B cell (primary cell): ENCODE data around the gene THSD4. TPM values are rescaled to one million over a fixed set of nuclear protein-coding genes. Genes with fewer than 3 reads are reported as not detected.

Source experiments
- ATAC-seq: fragments of 200-7000 bp; cut with Tn5 transposase; one replicate; pipeline ENCODE4 v1.10.0; 2021; ENCODE audit warnings: low read depth, mild to moderate bottlenecking, moderate number of reproducible peaks, moderate library complexity
- CTCF ChIA-PET: fragments of 350-600 bp; sonication (Branson Sonifier 250); formaldehyde crosslinking; loops from one replicate; lab custom pipeline; 2021; ENCODE audit warnings: antibody characterized with exemption, inconsistent platforms; lab: Charles Lee
- POLR2A ChIA-PET: fragments of 350-600 bp; sonication (Branson Sonifier 250); formaldehyde crosslinking; loops from one replicate; lab custom pipeline; 2021; ENCODE audit warnings: antibody characterized with exemption; lab: Charles Lee
- DNase-seq: peaks from one replicate; pipeline ENCODE4 v3.0.0; 2013
- H2AFZ ChIP-seq: 2 replicates; pipeline ENCODE4 v1.6.1; 2012; ENCODE audit warnings: mild to moderate bottlenecking, low read depth, low read length; ENCODE audit not compliant: insufficient read depth, poor library complexity, severe bottlenecking
- H3K27ac ChIP-seq, 2 donors: 1 replicate in 1 of 2; 2 replicates in 1 of 2; pipeline ENCODE4 v1.5.1; 2012 to 2013; ENCODE audit warnings: low read length in 2 of 2, mild to moderate bottlenecking in 2 of 2, moderate library complexity in 1 of 2
- H3K27me3 ChIP-seq, 4 experiments: fragments of 200-600 bp in 1 of 4; sonication (generic) in 1 of 4; replicated peaks in 1 of 4; 1 replicate in 2 of 4; 2 replicates in 2 of 4; pipeline versions ENCODE4 v1.6.1 to v1.7.0; 2013 to 2016; ENCODE audit warnings: low read length in 3 of 4, mild to moderate bottlenecking in 2 of 4, mixed read lengths in 1 of 4, moderate library complexity in 1 of 4; ENCODE audit not compliant: insufficient read depth in 4 of 4, control insufficient read depth in 3 of 4; ENCODE audit errors: control extremely low read depth in 1 of 4
- H3K36me3 ChIP-seq, 2 experiments: replicated peaks in 1 of 2; 1 replicate in 1 of 2; 2 replicates in 1 of 2; pipeline versions ENCODE4 v1.6.1 to v1.7.1; 2013; ENCODE audit warnings: low read length in 1 of 2; ENCODE audit not compliant: insufficient read depth in 2 of 2, control insufficient read depth in 1 of 2; ENCODE audit errors: control extremely low read depth in 1 of 2, extremely low read depth in 1 of 2
- H3K4me1 ChIP-seq, 2 donors: fragments of 200-600 bp in 1 of 2; sonication (generic) in 1 of 2; 1 replicate in 1 of 2; 2 replicates in 1 of 2; pipeline versions ENCODE4 v1.5.1 to v1.6.1; 2013 to 2017; ENCODE audit warnings: low read length in 2 of 2; ENCODE audit not compliant: control insufficient read depth in 2 of 2, insufficient read depth in 2 of 2
- H3K4me2 ChIP-seq: replicated peaks from 2 replicates; pipeline ENCODE3; 2012; ENCODE audit warnings: mild to moderate bottlenecking, low read depth, low read length; ENCODE audit not compliant: poor library complexity, severe bottlenecking
- H3K4me3 ChIP-seq, 5 experiments: fragments of 200-600 bp in 1 of 5; sonication (generic) in 1 of 5; 1 replicate in 3 of 5; 2 replicates in 2 of 5; pipeline versions ENCODE4 v1.5.1 to v1.7.0; 2011 to 2016; ENCODE audit warnings: low read length in 4 of 5, mild to moderate bottlenecking in 4 of 5, low read depth in 2 of 5, control low read depth in 1 of 5, moderate library complexity in 1 of 5; ENCODE audit not compliant: insufficient read depth in 1 of 5; ENCODE audit errors: control extremely low read depth in 1 of 5, extremely low read depth in 1 of 5
- H3K79me2 ChIP-seq: fragments of 200-600 bp; sonication (generic); one replicate; pipeline ENCODE4 v1.6.0; 2016; ENCODE audit warnings: low read length; ENCODE audit not compliant: control insufficient read depth, insufficient read depth
- H3K9ac ChIP-seq: fragments of 200-600 bp; sonication (generic); 2 replicates; pipeline ENCODE4 v1.6.1; 2017; ENCODE audit warnings: mild to moderate bottlenecking, low read length, moderate library complexity
- H3K9me3 ChIP-seq, 3 donors: one replicate each; pipeline versions ENCODE4 v1.6.1 to v1.7.1; 2013; ENCODE audit warnings: low read length in 2 of 3; ENCODE audit not compliant: control insufficient read depth in 2 of 3, insufficient read depth in 1 of 3; ENCODE audit errors: control extremely low read depth in 1 of 3
- H4K20me1 ChIP-seq: 2 replicates; pipeline ENCODE4 v1.6.0; 2012; ENCODE audit warnings: mild to moderate bottlenecking, low read length; ENCODE audit not compliant: insufficient read depth, control insufficient read depth, poor library complexity, severe bottlenecking
- H3K27ac Mint-ChIP-seq: one replicate; pipeline ENCODE4 v1.8.0; 2021; ENCODE audit warnings: mixed read lengths
- H3K27me3 Mint-ChIP-seq: one replicate; pipeline ENCODE4 v1.8.0; 2021; ENCODE audit warnings: mixed read lengths
- H3K4me1 Mint-ChIP-seq: one replicate; pipeline ENCODE4 v1.8.0; 2021; ENCODE audit warnings: mixed read lengths
- H3K4me3 Mint-ChIP-seq: one replicate; pipeline ENCODE4 v1.8.0; 2021; ENCODE audit warnings: mixed read lengths
- H3K9me3 Mint-ChIP-seq: one replicate; pipeline ENCODE4 v1.8.0; 2022; ENCODE audit warnings: mixed read lengths; ENCODE audit not compliant: insufficient read depth
- EZH2 ChIP-seq: IDR thresholded peaks from 2 replicates; pipeline ENCODE4 v1.6.1; 2012; ENCODE audit warnings: borderline replicate concordance, low read depth, mild to moderate bottlenecking, moderate library complexity, low read length; ENCODE audit not compliant: insufficient read depth, poor library complexity, severe bottlenecking
- WGBS: methylation state at CpG from one replicate; pipeline ENCODE4 v1.1.5; 2013; ENCODE audit warnings: missing lambda C conversion rate; ENCODE audit not compliant: insufficient coverage; 5-methylcytosine and 5-hydroxymethylcytosine counted together
- intact Hi-C: fragments of 100-400 bp; cut with micrococcal nuclease; formaldehyde crosslinking; loops from one replicate; pipeline ENCODE4 v1.10.0; 2022
- polyA plus RNA-seq: library from polyadenylated mRNA; depleted of rRNA; stranded (reverse); fragments of >200 nt; gene quantifications from 2 replicates; pipeline ENCODE4 v1.2.3, GENCODE V29; 2012
- total RNA-seq, 2 donors: library from RNA; stranded (reverse); fragments of 120-200 nt in 1 of 2; gene quantifications; 1 replicate in 1 of 2; 2 replicates in 1 of 2; pipeline versions ENCODE4 v1.2.3 to v1.2.4, GENCODE V29; 2013 to 2022
- TF ChIP-seq, protein P1 (sequence below): fragments of 200-600 bp; IDR thresholded peaks from one replicate; pipeline ENCODE4 v1.8.0; 2022; ENCODE audit warnings: antibody characterized with exemption, mild to moderate bottlenecking

The THSD4 gene
- total and polyA plus RNA-seq, 2 donors (not counting 1 experiment from before 2014, with no cell fraction given) = not detected

DNA sequence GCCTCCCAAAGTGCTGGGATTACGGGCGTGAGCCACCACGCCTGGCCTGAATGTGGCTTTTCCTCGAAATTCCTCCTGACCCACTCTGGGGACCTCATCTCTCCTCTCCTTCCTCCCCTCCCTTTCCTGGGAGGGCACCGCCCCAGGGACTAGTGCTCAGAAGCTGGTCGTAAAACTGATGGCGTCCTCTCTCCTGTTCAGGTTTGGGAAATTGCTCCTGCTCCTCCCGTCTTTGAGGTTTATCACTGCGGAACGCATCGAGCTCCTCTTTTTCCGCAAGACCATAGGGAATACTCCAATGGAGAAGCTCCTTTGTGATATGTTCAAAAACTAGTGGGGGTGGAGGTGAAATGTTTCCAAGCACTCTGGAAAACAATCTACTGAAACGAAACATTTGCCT is 702.1 kb downstream of the THSD4 start:
- H3K4me2 ChIP-seq = no peak overlapping the region
- no peak for TF ChIP-seq EZH2
- TF ChIP-seq, protein P1, sequence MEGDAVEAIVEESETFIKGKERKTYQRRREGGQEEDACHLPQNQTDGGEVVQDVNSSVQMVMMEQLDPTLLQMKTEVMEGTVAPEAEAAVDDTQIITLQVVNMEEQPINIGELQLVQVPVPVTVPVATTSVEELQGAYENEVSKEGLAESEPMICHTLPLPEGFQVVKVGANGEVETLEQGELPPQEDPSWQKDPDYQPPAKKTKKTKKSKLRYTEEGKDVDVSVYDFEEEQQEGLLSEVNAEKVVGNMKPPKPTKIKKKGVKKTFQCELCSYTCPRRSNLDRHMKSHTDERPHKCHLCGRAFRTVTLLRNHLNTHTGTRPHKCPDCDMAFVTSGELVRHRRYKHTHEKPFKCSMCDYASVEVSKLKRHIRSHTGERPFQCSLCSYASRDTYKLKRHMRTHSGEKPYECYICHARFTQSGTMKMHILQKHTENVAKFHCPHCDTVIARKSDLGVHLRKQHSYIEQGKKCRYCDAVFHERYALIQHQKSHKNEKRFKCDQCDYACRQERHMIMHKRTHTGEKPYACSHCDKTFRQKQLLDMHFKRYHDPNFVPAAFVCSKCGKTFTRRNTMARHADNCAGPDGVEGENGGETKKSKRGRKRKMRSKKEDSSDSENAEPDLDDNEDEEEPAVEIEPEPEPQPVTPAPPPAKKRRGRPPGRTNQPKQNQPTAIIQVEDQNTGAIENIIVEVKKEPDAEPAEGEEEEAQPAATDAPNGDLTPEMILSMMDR = no peak
- H3K79me2 ChIP-seq = no peaks in the 10 kb centered on the region
- H3K27ac ChIP-seq = no peak overlapping the region
- no peak for ATAC-seq
- no peaks in the 10 kb centered on the region for H3K4me1 ChIP-seq
- Mint-ChIP-seq H3K4me3 (no peak overlapping the region), H3K27me3 (no peaks in the 10 kb centered on the region), H3K9me3 (peaks cover 19% of the 10 kb centered on the region), H3K4me1 (no peaks in the 10 kb centered on the region), H3K27ac (no peak overlapping the region)
- H3K36me3 ChIP-seq = no peaks in the 10 kb centered on the region
- CTCF ChIA-PET = no interaction called here
- intact Hi-C loops = no loop called here
- WGBS = 96% methylated on average over 8 of the region's 13 CpGs
- H3K9ac ChIP-seq = no peak overlapping the region
- no peaks in the 10 kb centered on the region for H3K27me3 ChIP-seq
- no peak overlapping the region for H2AFZ ChIP-seq
- H3K9me3 ChIP-seq = peaks cover 0 to 20% (median 15%) of the 10 kb centered on the region in 3 donors
- H4K20me1 ChIP-seq = no peaks in the 10 kb centered on the region
- POLR2A ChIA-PET = no interaction called here
- no peak overlapping the region for H3K4me3 ChIP-seq
- DNase-seq = no peak

- H3K27me3 ChIP-seq = no peaks in the 10 kb centered on the region
- H2AFZ ChIP-seq = no peak overlapping the region
- H3K4me3 ChIP-seq = no peak overlapping the region
- ChIA-PET CTCF (no interaction called here), POLR2A (no interaction called here)
- no peak for ATAC-seq
- no peak overlapping the region for H3K4me3 Mint-ChIP-seq
- H3K4me2 ChIP-seq = no peak overlapping the region
- no peak for DNase-seq
- intact Hi-C loops = no loop called here
- no peaks in the 10 kb centered on the region for H3K79me2 ChIP-seq
- peaks cover 25% of the 10 kb centered on the region for H3K9me3 Mint-ChIP-seq
- peaks cover 2 to 29% (median 20%) of the 10 kb centered on the region in 3 donors for H3K9me3 ChIP-seq
- H3K27me3 Mint-ChIP-seq = no peaks in the 10 kb centered on the region
- H3K4me1 Mint-ChIP-seq = no peaks in the 10 kb centered on the region
- no CpG with 5 or more reads among the region's 1 CpG for WGBS
- peaks cover 0 to 4% of the 10 kb centered on the region in 2 experiments for H3K36me3 ChIP-seq
- H3K27ac Mint-ChIP-seq = no peak overlapping the region
- no peak overlapping the region for H3K9ac ChIP-seq
- H3K4me1 ChIP-seq = no peaks in the 10 kb centered on the region
- TF ChIP-seq, protein P1 = no peak
- TF ChIP-seq EZH2 = no peak
- no peaks in the 10 kb centered on the region for H4K20me1 ChIP-seq
- no peak overlapping the region for H3K27ac ChIP-seq
These were observed 704.9 kb downstream of the THSD4 start for GRCh38 chr15:71820127-71820526.
